Esophagus muscularis mucosa (tissue), 3 donors: ENCODE results near the gene CPED1.

Experiments
- POLR2A ChIP-seq: fragments of 450-650 bp; IDR thresholded peaks from one replicate; pipeline ENCODE4 v1.6.1; 2017; ENCODE audit warnings: antibody characterized with exemption, moderate library complexity, mild to moderate bottlenecking, low read depth
- POLR2AphosphoS5 ChIP-seq, 2 donors: sonication (generic); formaldehyde crosslinking; IDR thresholded peaks; one replicate each; pipeline ENCODE4 v1.6.1; 2017; ENCODE audit warnings: antibody characterized with exemption in 2 of 2
- TF ChIP-seq, protein P1 (sequence below), 3 experiments: fragments of 200-600 bp in 2 of 3; fragments of 450-650 bp in 1 of 3; sonication (generic) in 2 of 3; IDR thresholded peaks; one replicate each; pipeline ENCODE4 v1.5.1; 2017 to 2019; ENCODE audit warnings: antibody characterized with exemption in 3 of 3, mild to moderate bottlenecking in 2 of 3, moderate library complexity in 1 of 3

- TF ChIP-seq POLR2A (no peak), POLR2AphosphoS5 (IDR thresholded peaks at IDR 0.05) (no peak)
- TF ChIP-seq, protein P1, sequence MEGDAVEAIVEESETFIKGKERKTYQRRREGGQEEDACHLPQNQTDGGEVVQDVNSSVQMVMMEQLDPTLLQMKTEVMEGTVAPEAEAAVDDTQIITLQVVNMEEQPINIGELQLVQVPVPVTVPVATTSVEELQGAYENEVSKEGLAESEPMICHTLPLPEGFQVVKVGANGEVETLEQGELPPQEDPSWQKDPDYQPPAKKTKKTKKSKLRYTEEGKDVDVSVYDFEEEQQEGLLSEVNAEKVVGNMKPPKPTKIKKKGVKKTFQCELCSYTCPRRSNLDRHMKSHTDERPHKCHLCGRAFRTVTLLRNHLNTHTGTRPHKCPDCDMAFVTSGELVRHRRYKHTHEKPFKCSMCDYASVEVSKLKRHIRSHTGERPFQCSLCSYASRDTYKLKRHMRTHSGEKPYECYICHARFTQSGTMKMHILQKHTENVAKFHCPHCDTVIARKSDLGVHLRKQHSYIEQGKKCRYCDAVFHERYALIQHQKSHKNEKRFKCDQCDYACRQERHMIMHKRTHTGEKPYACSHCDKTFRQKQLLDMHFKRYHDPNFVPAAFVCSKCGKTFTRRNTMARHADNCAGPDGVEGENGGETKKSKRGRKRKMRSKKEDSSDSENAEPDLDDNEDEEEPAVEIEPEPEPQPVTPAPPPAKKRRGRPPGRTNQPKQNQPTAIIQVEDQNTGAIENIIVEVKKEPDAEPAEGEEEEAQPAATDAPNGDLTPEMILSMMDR (IDR thresholded peaks at IDR 0.05), result no peak
Observed at GRCh38 chr7:121307021-121307574, 318.6 kb downstream of the CPED1 start.
